SK-N-SH (cell line): Measurements from ENCODE around the gene SLC51A. TPM values are rescaled to one million over a fixed set of nuclear protein-coding genes. Genes with fewer than 3 reads are reported as not detected.
A peak's percentile ranks its signal among the peaks of the same experiment; 100 is the strongest.
"Not testable (repeated sequence)": the region's sequence is repeated elsewhere in the genome, so short reads cannot be mapped to it uniquely, and the experiment has no call there.

Experiments
- CTCF ChIA-PET: fragments of 300-600, 350-600 bp; formaldehyde crosslinking; extraction: SDS; loops from one replicate; lab custom pipeline; 2021; lab: Yijun Ruan, JAX
- POLR2A ChIA-PET: fragments of 350-600 bp; sonication (Branson Sonifier 250); formaldehyde crosslinking; extraction: SDS; loops from one replicate; lab custom pipeline; 2020; ENCODE audit warnings: antibody characterized with exemption, inconsistent platforms; lab: Yijun Ruan, JAX
- DNase-seq: peaks from one replicate; pipeline ENCODE4 v3.0.0; 2012
- H2AFZ ChIP-seq: fragments of 200-600 bp; sonication (generic); 2 replicates; pipeline ENCODE4 v1.8.1; 2016; ENCODE audit warnings: antibody characterized with exemption, mild to moderate bottlenecking, low read depth
- H3F3A ChIP-seq: fragments of 200-600 bp; sonication (generic); replicated peaks from 2 replicates; pipeline ENCODE3; 2016; ENCODE audit warnings: antibody characterized with exemption, mild to moderate bottlenecking; ENCODE audit not compliant: insufficient read depth
- H3K27ac ChIP-seq, 2 experiments: fragments of 200-500 bp in 1 of 2; fragments of 200-600 bp in 1 of 2; sonication (Bioruptor generic) in 1 of 2; sonication (generic), shearing (Covaris generic) in 1 of 2; 2 replicates each; pipeline versions ENCODE4 v1.5.1 to v1.6.1; 2014 to 2016; ENCODE audit warnings: low read depth in 2 of 2, inconsistent platforms in 1 of 2, low read length in 1 of 2, mild to moderate bottlenecking in 1 of 2, mixed read lengths in 1 of 2
- H3K27me3 ChIP-seq: fragments of 200-600 bp; sonication (generic), shearing (Covaris generic); 2 replicates; pipeline ENCODE4 v1.6.1; 2016; ENCODE audit warnings: mixed run types; ENCODE audit not compliant: insufficient read depth
- H3K36me3 ChIP-seq, 2 experiments: fragments of 200-500 bp in 1 of 2; fragments of 200-600 bp in 1 of 2; sonication (Bioruptor generic) in 1 of 2; sonication (generic) in 1 of 2; replicated peaks in 1 of 2; 2 replicates each; pipeline versions ENCODE3 to v1.5.1; 2014 to 2016; ENCODE audit warnings: low read length in 1 of 2, mild to moderate bottlenecking in 1 of 2; ENCODE audit not compliant: insufficient read depth in 2 of 2, control insufficient read depth in 1 of 2
- H3K4me1 ChIP-seq, 2 experiments: fragments of 200-500 bp in 1 of 2; fragments of 200-600 bp in 1 of 2; sonication (Bioruptor generic) in 1 of 2; sonication (generic), shearing (Covaris generic) in 1 of 2; 2 replicates each; pipeline versions ENCODE4 v1.5.1 to v1.6.1; 2014 to 2016; ENCODE audit warnings: low read depth in 1 of 2, low read length in 1 of 2, mixed run types in 1 of 2; ENCODE audit not compliant: insufficient read depth in 2 of 2, control insufficient read depth in 1 of 2
- H3K4me2 ChIP-seq: fragments of 200-600 bp; sonication (generic), shearing (Covaris generic); 2 replicates; pipeline ENCODE4 v1.6.1; 2017; ENCODE audit warnings: mixed run types
- H3K4me3 ChIP-seq, 2 experiments: fragments of 200-500 bp in 1 of 2; fragments of 200-600 bp in 1 of 2; sonication (Bioruptor generic) in 1 of 2; sonication (generic), shearing (Covaris generic) in 1 of 2; 2 replicates each; pipeline versions ENCODE4 v1.5.1 to v1.8.1; 2014 to 2016; ENCODE audit warnings: low read depth in 2 of 2, inconsistent platforms in 1 of 2, low read length in 1 of 2, mild to moderate bottlenecking in 1 of 2, mixed read lengths in 1 of 2, moderate library complexity in 1 of 2
- H3K79me2 ChIP-seq: fragments of 200-600 bp; sonication (generic); 2 replicates; pipeline ENCODE4 v1.8.1; 2017; ENCODE audit warnings: mild to moderate bottlenecking; ENCODE audit not compliant: insufficient read depth
- H3K9ac ChIP-seq: fragments of 200-600 bp; sonication (generic); 2 replicates; pipeline ENCODE4 v1.6.1; 2017; ENCODE audit warnings: mixed run types
- H3K9me2 ChIP-seq: fragments of 200-600 bp; sonication (generic); 2 replicates; pipeline ENCODE4 v1.6.1; 2017; ENCODE audit warnings: mixed run types
- H3K9me3 ChIP-seq: fragments of 200-600 bp; sonication (generic); 2 replicates; pipeline ENCODE4 v1.6.1; 2017; ENCODE audit warnings: mixed run types, mild to moderate bottlenecking, moderate library complexity
- H4K20me1 ChIP-seq: fragments of 200-600 bp; sonication (generic); 2 replicates; pipeline ENCODE4 v1.6.1; 2017; ENCODE audit warnings: mild to moderate bottlenecking, mixed run types; ENCODE audit not compliant: insufficient read depth
- FOSL2 ChIP-seq: IDR thresholded peaks from 2 replicates; pipeline ENCODE4 v1.4.0; 2012; ENCODE audit warnings: low read depth, mild to moderate bottlenecking, moderate library complexity, borderline replicate concordance
- FOXJ3 ChIP-seq: sonication (generic); formaldehyde crosslinking; IDR thresholded peaks from 2 replicates; pipeline ENCODE4 v1.5.1; 2020; ENCODE audit warnings: mild to moderate bottlenecking, missing genetic modification reagents
- FOXM1 ChIP-seq: IDR thresholded peaks from 2 replicates; pipeline ENCODE4 v1.4.0; 2012; ENCODE audit warnings: low read depth, mild to moderate bottlenecking
- GATA2 ChIP-seq: sonication (generic); formaldehyde crosslinking; IDR thresholded peaks from 2 replicates; pipeline ENCODE4 v1.5.0; 2020; ENCODE audit warnings: mild to moderate bottlenecking, missing genetic modification reagents
- RAD21 ChIP-seq: IDR thresholded peaks from 2 replicates; pipeline ENCODE4 v1.6.1; 2012; ENCODE audit warnings: mild to moderate bottlenecking, low read length
- SMC3 ChIP-seq: IDR thresholded peaks from 2 replicates; pipeline ENCODE4 v1.6.1; 2012; ENCODE audit warnings: low read depth, low read length, improper control_type of control experiment
- YY1 ChIP-seq: IDR thresholded peaks from 2 replicates; pipeline ENCODE4 v1.4.0; 2012; ENCODE audit warnings: low read depth, mild to moderate bottlenecking
- WGBS: methylation state at CpG from one replicate; pipeline ENCODE4 v1.1.6; 2017; ENCODE audit warnings: low lambda C conversion rate; 5-methylcytosine and 5-hydroxymethylcytosine counted together
- polyA plus RNA-seq, 3 experiments: library from polyadenylated mRNA; depleted of rRNA; stranded (reverse); fragments of >200 nt; gene quantifications; 2 replicates each; pipeline ENCODE4 v1.2.3, GENCODE V29; 2012

SLC51A gene
- polyA plus RNA-seq, 1 of the 3 experiments (the other 2 are of a cell fraction), result not detected

- Histone ChIP-seq H4K20me1 (no peaks in the 10 kb centered on the region), H3K4me3 (no peak overlapping the region), H3K27ac (no peak overlapping the region), H3K4me2 (no peak overlapping the region), H3K79me2 (no peaks in the 10 kb centered on the region), H3F3A (no peaks in the 10 kb centered on the region), H3K36me3 (no peaks in the 10 kb centered on the region), H3K4me1 (peaks cover 0 to 7% of the 10 kb centered on the region in 2 experiments; a peak in 1 of 4 replicates), H2AFZ (no peak overlapping the region), H3K9ac (no peak overlapping the region), H3K9me2 (no peaks in the 10 kb centered on the region), H3K9me3 (no peaks in the 10 kb centered on the region), H3K27me3 (no peaks in the 10 kb centered on the region)
- WGBS, result 88% methylated on average over 3 of the region's 3 CpGs
- CTCF ChIA-PET, result interaction anchor here (1.3 to 2.1 kb wide), 2 partner anchors 130 to 132 kb away, joined by 3 to 11 read pairs; no protein-coding TSS in a partner anchor
- TF ChIP-seq FOXJ3 (CRISPR knock-in tag) (no peak), RAD21 (no peak)
- POLR2A ChIA-PET, result no interaction called here
- DNase-seq, result no peak
Observed at GRCh38 chr3:196203846-196204245, 12.5 kb upstream of the SLC51A start.

GRCh38 chr3:196205442-196206205 lies 10.7 kb upstream of the SLC51A start:
- H3K4me1 ChIP-seq, H3K4me2 ChIP-seq, H3K79me2 ChIP-seq, H3K4me3 ChIP-seq, H3K27me3 ChIP-seq, H3K9ac ChIP-seq, DNase-seq, H3K9me2 ChIP-seq, H3K36me3 ChIP-seq, H3K9me3 ChIP-seq, H2AFZ ChIP-seq, POLR2A ChIA-PET, H3K27ac ChIP-seq, H4K20me1 ChIP-seq, H3F3A ChIP-seq: not testable (repeated sequence)
- CTCF ChIA-PET, result interaction anchor here (0.7 to 1.4 kb wide), 2 partner anchors 9 to 504 kb away, joined by 3 to 4 read pairs; no protein-coding TSS in a partner anchor
- 90% methylated on average over 8 of the region's 9 CpGs for WGBS

GRCh38 chr3:196207159-196207832 lies 9.0 kb upstream of the SLC51A start:
- Histone ChIP-seq H3K4me3 (peak overlapping the region; percentile 44 to 48; a peak in 3 of 4 replicates), H2AFZ (peak overlapping the region; percentile 81; the same call in 1 of the 2 replicates), H3F3A (no peaks in the 10 kb centered on the region), H3K9me2 (no peaks in the 10 kb centered on the region), H3K9me3 (no peaks in the 10 kb centered on the region), H3K36me3 (no peaks in the 10 kb centered on the region), H3K79me2 (no peaks in the 10 kb centered on the region), H3K27me3 (no peaks in the 10 kb centered on the region), H3K4me1 (peaks cover 0 to 7% of the 10 kb centered on the region in 2 experiments; a peak in 1 of 4 replicates), H3K4me2 (peak overlapping the region; percentile 62), H3K27ac (no peak overlapping the region), H3K9ac (no peak overlapping the region), H4K20me1 (no peaks in the 10 kb centered on the region)
- 40% methylated on average over 8 of the region's 70 CpGs for WGBS
- POLR2A ChIA-PET, result interaction anchor here (0.9 kb wide), 1 partner anchor 132 kb away, joined by 3 read pairs; no protein-coding TSS in a partner anchor
- peak; percentile 98 for DNase-seq
- CTCF ChIA-PET, result interaction anchor here (0.7 to 1.4 kb wide), 4 partner anchors 11 to 134 kb away, joined by 4 to 9 read pairs (median 7); no protein-coding TSS in a partner anchor
- TF ChIP-seq FOXM1 (no peak), YY1 (no peak), GATA2 (no peak), FOSL2 (no peak), SMC3 (no peak)
- TF ChIP-seq, all 33 proteins: peak for 0
